Posterior cingulate gyrus (tissue), 11 donors: Measurements from ENCODE around the gene LPIN2.
A peak's percentile ranks its signal among the peaks of the same experiment; 100 is the strongest.

Experiments used
- DNase-seq, 10 donors: peaks; one replicate each; pipeline versions ENCODE4 v3.0.0 to v3.0.0-alpha.2; 2020 to 2021; ENCODE audit warnings: mixed read lengths in 3 of 10
- intact Hi-C: fragments of 100-400 bp; cut with DNase I; formaldehyde crosslinking; loops from one replicate; pipeline ENCODE4 v1.15.1; 2023

LPIN2 gene

DNA sequence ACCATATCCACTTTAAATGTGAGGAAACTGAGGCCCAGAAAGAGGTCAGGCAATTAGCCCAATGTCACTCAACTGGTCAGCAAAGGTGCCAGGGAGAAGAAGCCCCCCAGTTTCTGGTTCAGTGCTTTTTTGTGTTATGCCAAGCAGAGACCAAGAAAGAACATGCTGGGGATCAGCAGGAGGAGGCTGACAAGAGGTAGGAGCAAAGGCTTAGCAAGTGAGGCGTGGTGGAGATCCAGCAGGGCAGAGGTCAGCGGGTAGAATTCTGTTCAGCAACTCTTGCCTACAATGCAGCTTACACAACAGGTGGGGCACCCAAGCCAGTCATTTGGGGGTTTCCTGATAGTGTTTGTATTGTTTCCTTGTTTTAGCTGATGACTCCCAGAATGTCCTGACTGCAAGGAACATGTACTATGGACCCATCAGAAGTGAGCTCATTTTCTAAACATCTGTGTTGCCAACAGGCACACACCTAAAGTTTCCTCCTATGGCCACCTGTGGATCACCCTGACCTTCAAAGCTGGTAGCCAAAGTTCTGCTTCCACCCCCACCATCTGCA, 28.2 kb downstream of the LPIN2 start:
- intact Hi-C loops, result loop anchor here (10.0 kb wide), 1 partner anchor 50 kb away; no protein-coding TSS in a partner anchor
- DNase-seq, result no peak

DNA sequence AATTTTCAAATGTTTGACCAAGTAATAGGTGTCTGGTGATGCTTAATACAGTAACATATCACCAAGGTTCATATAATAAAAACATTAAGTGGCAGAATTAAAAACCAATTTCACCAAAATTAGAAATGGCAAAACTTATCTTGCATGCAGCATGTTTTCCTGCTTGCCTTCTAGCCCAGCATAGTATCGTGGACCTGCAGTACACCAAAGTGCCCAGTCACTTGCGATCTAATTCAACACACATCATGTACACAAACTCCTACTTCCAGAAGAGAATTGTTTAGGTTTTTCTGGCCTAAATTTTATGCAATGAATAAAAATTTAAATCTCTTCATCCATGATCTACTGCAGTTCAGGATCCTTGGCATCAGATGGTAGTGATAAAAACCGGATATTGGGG, 28.9 kb downstream of the LPIN2 start:
- intact Hi-C loops, result loop anchor here (10.0 kb wide), 1 partner anchor 49 kb away; no protein-coding TSS in a partner anchor
- no peak for DNase-seq

DNA sequence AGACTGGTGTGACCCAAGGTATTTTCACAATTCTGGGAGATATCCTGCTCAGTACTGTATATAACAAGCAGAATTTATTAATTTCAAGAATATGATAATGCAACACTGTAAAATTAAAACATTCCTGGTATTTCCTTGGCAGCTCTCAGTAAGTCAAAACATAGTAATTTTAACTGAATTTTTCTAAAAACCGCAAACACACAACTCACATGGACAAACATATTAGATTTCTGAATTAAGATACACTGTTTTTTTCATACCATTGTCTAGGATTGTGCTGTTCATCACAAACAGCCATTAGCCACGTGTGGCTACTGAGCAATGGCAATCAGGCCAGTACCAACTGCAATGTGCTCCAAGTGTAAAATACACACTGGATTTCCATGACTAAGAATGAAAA, 29.6 kb downstream of the LPIN2 start:
- intact Hi-C loops, result loop anchor here (10.0 kb wide), 1 partner anchor 48 kb away; no protein-coding TSS in a partner anchor
- no peak for DNase-seq

- intact Hi-C loops, result loop anchor here (10.0 kb wide), 1 partner anchor 48 kb away; no protein-coding TSS in a partner anchor
- DNase-seq, result no peak
Measured at GRCh38 chr18:2982452-2983269, 30.3 kb downstream of the LPIN2 start.

- intact Hi-C loops, result loop anchor here (10.0 kb wide), 1 partner anchor 47 kb away; no protein-coding TSS in a partner anchor
- no peak for DNase-seq
Measured at GRCh38 chr18:2982022-2982421, 30.9 kb downstream of the LPIN2 start.

GRCh38 chr18:2981212-2981728, 31.7 kb downstream of the LPIN2 start:
- DNase-seq, result no peak
- intact Hi-C loops, result loop anchor here (10.0 kb wide), 1 partner anchor 46 kb away; no protein-coding TSS in a partner anchor

- no peak for DNase-seq
- intact Hi-C loops, result loop anchor here (10.0 kb wide), 1 partner anchor 45 kb away; no protein-coding TSS in a partner anchor
Measured at GRCh38 chr18:2979871-2980790, 32.8 kb downstream of the LPIN2 start.

- intact Hi-C loops, result no loop called here
- no peak for DNase-seq
Measured at GRCh38 chr18:2979129-2979528, 33.8 kb downstream of the LPIN2 start.

DNA sequence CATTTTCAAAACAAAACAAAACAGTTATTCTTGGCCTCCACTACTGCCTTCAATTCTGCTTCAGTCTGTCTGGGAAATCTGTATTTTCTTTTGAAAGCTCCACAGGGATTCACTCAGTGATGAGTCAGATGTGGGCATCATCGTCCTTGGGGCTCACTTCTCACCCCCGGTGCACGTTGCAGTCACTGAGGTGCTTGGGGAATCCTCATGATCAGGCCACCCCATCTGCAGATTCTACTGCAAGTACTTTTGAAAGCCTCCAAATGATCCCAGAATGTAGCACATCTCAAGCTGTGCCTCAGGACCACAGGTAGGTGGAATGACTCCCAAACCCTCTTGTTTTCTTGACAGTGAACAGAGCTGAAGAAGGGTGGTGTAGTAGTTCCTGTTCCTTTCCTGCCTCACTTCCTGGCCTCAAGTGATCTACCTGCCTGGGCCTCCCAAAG, 34.3 kb downstream of the LPIN2 start:
- no peak for DNase-seq
- intact Hi-C loops, result no loop called here

- no peak for DNase-seq
- intact Hi-C loops, result no loop called here
Measured at GRCh38 chr18:2978208-2978607, 34.7 kb downstream of the LPIN2 start.

- DNase-seq, result no peak
- intact Hi-C loops, result no loop called here
Measured at GRCh38 chr18:2976218-2977132, 36.5 kb downstream of the LPIN2 start.

- no peak for DNase-seq
- intact Hi-C loops, result no loop called here
Measured at GRCh38 chr18:2974731-2975130, 38.2 kb downstream of the LPIN2 start.

DNA sequence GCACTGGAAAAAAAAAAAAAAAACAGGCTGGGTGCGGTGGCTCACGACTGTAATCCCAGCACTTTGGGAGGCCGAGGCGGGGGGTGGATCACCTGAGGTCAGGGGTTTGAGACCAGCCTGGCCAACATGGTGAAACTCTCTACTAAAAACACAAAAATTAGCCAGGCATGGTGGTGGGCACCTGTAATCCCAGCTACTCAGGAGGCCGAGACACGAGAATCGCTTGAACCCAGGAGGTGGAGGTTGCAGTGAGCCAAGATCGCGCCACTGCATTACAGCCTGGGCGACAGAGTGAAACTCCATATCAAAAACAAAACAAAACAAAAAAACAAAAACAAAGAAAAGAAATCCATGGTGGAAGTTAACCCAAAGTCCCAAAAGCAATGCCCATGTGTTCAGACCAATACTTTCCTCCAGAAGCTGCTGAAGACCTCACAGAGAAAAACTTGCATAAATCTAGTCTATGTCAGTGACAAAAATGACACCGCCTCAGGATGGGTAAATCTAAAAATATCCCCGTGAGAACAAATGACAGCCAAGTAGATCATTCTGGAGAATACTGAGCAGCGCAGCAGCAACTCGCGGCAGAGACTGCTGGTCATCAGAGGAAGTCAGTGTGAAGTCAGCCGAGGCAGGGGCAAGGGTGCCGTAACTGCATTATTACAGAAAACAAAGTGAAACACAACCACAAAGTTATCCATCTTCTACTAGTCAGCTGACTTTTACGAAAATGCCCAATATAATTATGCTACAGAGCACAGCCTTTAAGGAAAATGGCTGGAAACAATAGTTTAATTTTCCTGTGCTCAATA, 41.0 kb downstream of the LPIN2 start:
- DNase-seq, result peak in 1 of 10 donors; percentile 23
- intact Hi-C loops, result no loop called here

DNA sequence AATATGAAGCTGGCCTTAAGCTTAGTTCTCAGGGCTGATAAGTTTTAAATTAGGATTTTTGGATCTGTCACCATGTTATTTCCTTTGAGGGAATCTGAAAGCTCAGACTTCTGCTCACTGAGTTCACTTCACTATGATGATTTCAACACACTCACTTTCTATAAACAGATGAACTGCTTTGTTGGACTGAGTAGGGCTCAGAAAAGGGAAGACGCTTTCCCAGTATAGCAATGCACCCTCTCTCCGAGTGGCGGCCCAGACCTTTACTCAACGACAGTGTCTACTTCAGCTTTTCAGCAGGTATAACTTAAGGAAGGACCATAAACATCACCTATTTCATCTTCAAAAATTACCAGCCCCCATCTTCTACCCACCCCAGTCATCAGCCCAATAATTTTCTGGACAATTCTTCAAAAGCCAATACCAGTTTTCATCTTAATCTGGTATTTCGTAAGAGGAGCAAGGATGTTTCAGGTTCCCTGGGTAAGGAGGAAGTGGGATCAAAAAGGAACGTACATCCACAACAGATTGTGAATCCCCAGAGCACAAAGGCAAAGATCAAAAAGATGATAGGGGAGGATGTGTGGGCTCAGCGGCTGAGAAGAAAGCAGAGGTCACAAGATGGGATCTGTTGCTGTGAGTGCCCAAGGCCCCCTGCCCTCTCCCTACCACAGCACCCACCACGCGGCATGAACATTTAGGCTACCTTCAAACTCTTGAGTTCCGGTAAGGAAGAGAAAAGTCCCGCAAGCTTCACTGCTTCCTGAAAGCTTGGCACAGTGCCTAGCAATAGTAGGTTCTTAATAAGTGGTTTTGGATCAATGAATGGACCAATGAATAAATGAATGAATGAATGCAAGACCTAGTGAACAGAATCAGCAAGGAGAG, 41.9 kb downstream of the LPIN2 start:
- intact Hi-C loops, result no loop called here
- DNase-seq, result no peak

- intact Hi-C loops, result no loop called here
Measured at GRCh38 chr18:2970344-2970743, 42.6 kb downstream of the LPIN2 start.

GRCh38 chr18:2969695-2970094, 43.2 kb downstream of the LPIN2 start:
- intact Hi-C loops, result no loop called here
- no peak for DNase-seq

More at GRCh38 chr18:2970344-2970743, 42.6 kb downstream of the LPIN2 start:
- DNase-seq, result no peak

- intact Hi-C loops, result no loop called here
- DNase-seq, result no peak
Measured at GRCh38 chr18:2968606-2969005, 44.3 kb downstream of the LPIN2 start.
